ENCODE data around the gene UHMK1.

Gene UHMK1

DNA sequence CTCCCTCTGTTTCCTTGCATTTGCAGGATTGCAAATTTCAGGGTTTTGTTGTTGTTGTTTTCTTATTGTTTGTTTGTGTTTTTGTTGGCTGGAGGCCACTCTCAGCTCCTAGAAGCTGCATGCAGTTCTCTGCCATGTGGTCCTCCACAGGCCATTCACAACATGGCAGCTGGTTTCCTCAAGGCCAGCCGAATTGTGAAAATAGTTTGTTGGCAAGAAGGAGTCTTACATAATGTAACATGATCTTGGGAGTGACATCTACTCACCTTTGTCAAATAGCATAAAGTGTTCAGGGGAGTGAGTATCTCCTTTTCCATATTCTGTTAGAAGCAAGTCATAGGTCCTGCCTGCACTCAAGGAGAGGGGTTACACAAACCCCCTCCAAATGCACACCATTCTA is 53.3 kb downstream of the UHMK1 start:
- Histone ChIP-seq H3K4me3 (ENCODE audit: low read depth, low read length) (no peak overlapping the region), H3K27ac (ENCODE audit: low read depth, low read length) (no peak overlapping the region), H2AFZ (ENCODE audit: low read length, unreplicated experiment) (no peak overlapping the region), H3K36me3 (ENCODE audit: insufficient read depth, low read length) (no peaks in the 10 kb centered on the region), H3K79me2 (ENCODE audit: control insufficient read depth, insufficient read depth, low read length, unreplicated experiment) (no peaks in the 10 kb centered on the region), H3K27me3 (ENCODE audit: insufficient read depth, low read length) (no peaks in the 10 kb centered on the region), H3K4me1 (ENCODE audit: control insufficient read depth, insufficient read depth, low read length, unreplicated experiment) (peaks cover 37% of the 10 kb centered on the region)

DNA sequence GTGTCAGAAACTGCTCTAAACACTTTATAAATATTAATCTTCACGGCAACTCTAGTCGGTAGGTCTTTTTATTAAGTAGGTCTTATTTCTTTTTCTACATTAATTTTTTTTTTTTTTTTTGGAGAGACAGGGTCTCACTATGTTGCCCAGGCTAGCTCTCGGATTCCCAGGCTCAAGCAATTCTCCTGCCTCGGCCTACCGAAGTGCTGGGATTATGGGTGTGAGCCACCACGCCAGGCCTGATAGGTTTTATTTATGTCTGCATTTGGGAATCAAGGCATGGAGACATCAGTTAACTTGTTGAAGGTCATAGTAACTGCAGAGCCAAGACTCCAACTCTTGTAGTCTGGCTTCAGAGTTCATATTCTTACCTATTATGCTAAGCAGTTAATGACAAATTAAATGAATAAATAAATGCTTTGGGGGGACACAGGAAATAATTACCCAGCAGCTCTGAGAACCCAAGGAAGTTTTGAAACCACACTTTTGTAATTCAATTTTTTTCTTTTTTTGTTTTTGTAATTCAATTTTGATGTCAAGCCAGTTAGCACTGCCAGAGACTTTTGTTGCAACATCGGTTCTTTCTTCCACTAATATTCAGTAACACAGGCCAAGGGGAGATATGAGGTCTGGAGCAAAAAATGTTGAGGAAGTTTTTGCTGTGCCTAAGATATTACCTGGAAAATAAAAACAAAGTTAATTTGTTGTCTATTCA is 54.5 kb downstream of the UHMK1 start:
- H3K79me2 ChIP-seq (ENCODE audit: control insufficient read depth, insufficient read depth, low read length, unreplicated experiment): no peaks in the 10 kb centered on the region
- H3K4me3 ChIP-seq (ENCODE audit: low read depth, low read length): no peak overlapping the region
- no peak overlapping the region for H2AFZ ChIP-seq (ENCODE audit: low read length, unreplicated experiment)
- H3K27ac ChIP-seq (ENCODE audit: low read depth, low read length): peak overlapping the region; percentile 16
- H3K27me3 ChIP-seq (ENCODE audit: insufficient read depth, low read length): no peaks in the 10 kb centered on the region
- no peaks in the 10 kb centered on the region for H3K36me3 ChIP-seq (ENCODE audit: insufficient read depth, low read length)
- H3K4me1 ChIP-seq (ENCODE audit: control insufficient read depth, insufficient read depth, low read length, unreplicated experiment): peaks cover 37% of the 10 kb centered on the region

DNA sequence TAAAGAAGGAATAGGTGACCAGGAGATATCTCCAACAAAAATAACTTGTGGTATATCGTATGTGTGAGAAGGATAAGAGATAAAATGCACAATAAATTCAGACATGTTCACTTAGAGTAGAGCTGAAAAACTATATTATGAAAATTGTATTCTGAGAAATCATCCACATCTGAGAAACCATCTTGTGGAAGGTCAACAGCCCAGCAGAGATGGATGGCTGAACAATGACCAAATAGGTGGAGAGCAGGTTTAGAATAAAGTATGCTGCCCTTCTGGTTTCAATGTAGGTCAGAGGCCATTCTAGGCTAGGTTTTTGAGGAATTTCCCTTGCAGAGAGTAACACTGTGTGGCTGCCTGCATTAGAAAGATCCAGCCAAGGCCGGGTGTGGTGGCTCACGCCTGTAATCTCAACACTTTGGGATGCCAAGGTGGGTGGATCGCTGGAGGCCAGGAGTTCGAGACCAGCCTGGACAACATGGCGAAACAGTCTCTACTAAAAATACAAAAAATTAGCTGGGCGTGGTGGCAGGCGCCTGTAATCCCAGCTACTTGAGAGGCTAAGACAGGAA is 55.1 kb downstream of the UHMK1 start:
- H2AFZ ChIP-seq (ENCODE audit: low read length, unreplicated experiment): no peak overlapping the region
- peaks cover 36% of the 10 kb centered on the region for H3K4me1 ChIP-seq (ENCODE audit: control insufficient read depth, insufficient read depth, low read length, unreplicated experiment)
- H3K36me3 ChIP-seq (ENCODE audit: insufficient read depth, low read length): no peaks in the 10 kb centered on the region
- no peak overlapping the region for H3K4me3 ChIP-seq (ENCODE audit: low read depth, low read length)
- no peaks in the 10 kb centered on the region for H3K79me2 ChIP-seq (ENCODE audit: control insufficient read depth, insufficient read depth, low read length, unreplicated experiment)
- H3K27me3 ChIP-seq (ENCODE audit: insufficient read depth, low read length): no peaks in the 10 kb centered on the region
- peak overlapping the region; percentile 16 for H3K27ac ChIP-seq (ENCODE audit: low read depth, low read length)

DNA sequence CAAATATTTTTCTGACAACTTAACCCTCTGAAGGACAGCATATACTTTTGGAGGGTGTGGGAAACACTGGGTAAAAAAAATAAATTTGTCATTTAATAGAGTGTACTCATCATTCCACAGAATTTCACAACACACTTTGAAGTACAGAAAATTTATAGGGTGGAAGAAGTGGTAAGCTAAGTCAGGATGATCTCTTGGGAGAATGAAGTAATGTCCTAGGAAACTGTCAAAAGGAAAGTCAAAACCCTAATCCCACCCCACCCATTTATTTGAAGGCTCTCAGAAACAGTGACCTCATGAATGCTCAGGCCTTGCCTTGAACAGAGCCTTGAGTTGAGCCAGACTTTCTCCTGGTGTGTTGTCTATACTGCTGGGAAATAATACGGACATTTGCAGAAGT is 56.6 kb downstream of the UHMK1 start:
- peak overlapping the region; percentile 75 for H3K27ac ChIP-seq (ENCODE audit: low read depth, low read length)

DNA sequence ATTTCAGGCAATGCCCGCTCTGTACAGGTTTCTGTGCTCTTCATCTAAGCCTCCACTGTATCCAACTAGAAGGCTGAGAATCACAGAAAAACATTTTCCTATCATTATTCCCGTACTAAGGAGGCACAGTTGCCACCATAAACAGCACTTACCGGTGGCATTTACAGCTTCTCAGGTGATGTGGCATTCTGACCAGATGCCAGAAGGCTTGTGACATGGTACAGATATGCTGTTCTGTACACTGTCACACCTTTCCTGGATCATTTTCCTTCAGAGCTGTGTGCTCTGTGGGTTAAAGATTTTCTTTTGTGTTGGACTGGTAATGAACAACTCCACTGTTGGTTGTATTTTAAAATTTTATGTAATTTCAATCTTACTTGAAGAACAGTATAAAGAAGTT is 59.9 kb downstream of the UHMK1 start:
- Histone ChIP-seq H3K79me2 (ENCODE audit: control insufficient read depth, insufficient read depth, low read length, unreplicated experiment) (peaks cover 10% of the 10 kb centered on the region), H3K27ac (ENCODE audit: low read depth, low read length) (no peak overlapping the region), H3K4me3 (ENCODE audit: low read depth, low read length) (no peak overlapping the region), H2AFZ (ENCODE audit: low read length, unreplicated experiment) (no peak overlapping the region), H3K27me3 (ENCODE audit: insufficient read depth, low read length) (no peaks in the 10 kb centered on the region), H3K36me3 (ENCODE audit: insufficient read depth, low read length) (no peaks in the 10 kb centered on the region), H3K4me1 (ENCODE audit: control insufficient read depth, insufficient read depth, low read length, unreplicated experiment) (peaks cover 26% of the 10 kb centered on the region)

More for the DNA sequence above, 56.6 kb downstream of the UHMK1 start:
- H2AFZ ChIP-seq (ENCODE audit: low read length, unreplicated experiment): peak overlapping the region; percentile 32
- peaks cover 24% of the 10 kb centered on the region for H3K4me1 ChIP-seq (ENCODE audit: control insufficient read depth, insufficient read depth, low read length, unreplicated experiment)
- no peak overlapping the region for H3K4me3 ChIP-seq (ENCODE audit: low read depth, low read length)
- no peaks in the 10 kb centered on the region for H3K27me3 ChIP-seq (ENCODE audit: insufficient read depth, low read length)
- no peaks in the 10 kb centered on the region for H3K79me2 ChIP-seq (ENCODE audit: control insufficient read depth, insufficient read depth, low read length, unreplicated experiment)
- H3K36me3 ChIP-seq (ENCODE audit: insufficient read depth, low read length): no peaks in the 10 kb centered on the region

DNA sequence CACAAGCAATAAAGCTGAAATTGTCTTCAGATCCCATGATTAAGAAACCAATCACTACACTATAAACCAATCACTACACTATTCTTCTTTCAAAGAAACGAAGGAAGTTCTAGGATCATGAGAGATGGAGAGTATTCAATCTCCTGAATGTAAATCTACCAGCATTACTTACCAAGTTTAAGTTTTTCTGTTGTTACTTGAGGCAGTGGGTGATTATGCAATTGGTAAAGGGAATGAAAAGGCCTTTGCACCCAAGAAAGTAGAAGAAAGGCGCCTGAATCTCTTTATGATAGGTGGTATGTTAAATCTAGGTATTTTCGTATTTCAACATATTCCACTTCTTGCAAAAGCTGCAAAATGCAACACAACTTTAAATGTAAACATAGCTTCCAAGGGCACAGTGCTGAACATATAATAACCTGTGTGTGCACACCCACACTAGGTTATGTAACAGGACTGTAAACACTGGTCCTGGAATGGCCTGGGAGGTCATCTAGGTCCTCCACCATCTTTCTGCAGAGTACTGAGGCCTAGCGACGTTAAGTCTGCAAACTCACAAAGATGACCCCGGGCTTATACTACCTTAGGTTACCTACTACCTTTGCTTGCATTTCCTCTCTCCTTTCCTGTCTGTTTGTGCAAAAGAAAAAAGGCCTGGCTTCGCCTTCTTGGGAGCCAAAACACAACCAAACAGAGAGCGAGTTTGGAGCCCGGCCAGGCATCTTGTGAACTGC is 62.9 kb downstream of the UHMK1 start:
- Histone ChIP-seq H3K36me3 (ENCODE audit: insufficient read depth, low read length) (no peaks in the 10 kb centered on the region), H3K27me3 (ENCODE audit: insufficient read depth, low read length) (no peaks in the 10 kb centered on the region), H2AFZ (ENCODE audit: low read length, unreplicated experiment) (peak overlapping the region; percentile 98), H3K27ac (ENCODE audit: low read depth, low read length) (peak overlapping the region; percentile 91), H3K4me1 (ENCODE audit: control insufficient read depth, insufficient read depth, low read length, unreplicated experiment) (peaks cover 30% of the 10 kb centered on the region), H3K4me3 (ENCODE audit: low read depth, low read length) (peak overlapping the region; percentile 87), H3K79me2 (ENCODE audit: control insufficient read depth, insufficient read depth, low read length, unreplicated experiment) (peaks cover 40% of the 10 kb centered on the region)

DNA sequence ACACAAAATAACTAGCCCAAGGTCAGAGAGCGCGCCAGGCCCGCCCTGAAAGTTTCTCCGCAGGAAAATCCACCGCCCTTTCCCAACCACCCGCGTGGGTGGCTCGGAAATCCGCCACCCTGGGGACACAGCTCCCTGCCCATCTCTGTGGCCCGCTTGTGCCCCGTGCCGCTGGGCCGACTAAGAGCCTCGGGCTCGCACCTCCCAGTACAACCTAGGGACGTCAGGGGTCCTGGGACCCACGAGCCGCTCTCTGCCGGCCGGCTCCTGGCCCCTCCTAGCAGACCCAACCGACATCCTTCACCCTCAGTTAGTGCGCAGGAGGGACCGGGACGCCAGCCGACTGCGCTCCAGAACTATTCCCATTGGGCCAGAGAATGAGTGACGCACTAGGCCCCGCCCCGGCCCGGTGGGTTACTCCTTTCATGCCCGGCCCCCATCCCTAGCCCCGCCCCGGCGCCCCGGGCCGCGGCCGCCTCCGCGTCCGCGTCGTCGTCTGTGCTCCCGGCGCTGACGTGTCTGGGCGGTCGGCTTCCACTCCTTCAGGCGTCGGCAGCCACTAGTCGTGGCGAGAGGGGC is 63.5 kb downstream of the UHMK1 start:
- peaks cover 46% of the 10 kb centered on the region for H3K79me2 ChIP-seq (ENCODE audit: control insufficient read depth, insufficient read depth, low read length, unreplicated experiment)

DNA sequence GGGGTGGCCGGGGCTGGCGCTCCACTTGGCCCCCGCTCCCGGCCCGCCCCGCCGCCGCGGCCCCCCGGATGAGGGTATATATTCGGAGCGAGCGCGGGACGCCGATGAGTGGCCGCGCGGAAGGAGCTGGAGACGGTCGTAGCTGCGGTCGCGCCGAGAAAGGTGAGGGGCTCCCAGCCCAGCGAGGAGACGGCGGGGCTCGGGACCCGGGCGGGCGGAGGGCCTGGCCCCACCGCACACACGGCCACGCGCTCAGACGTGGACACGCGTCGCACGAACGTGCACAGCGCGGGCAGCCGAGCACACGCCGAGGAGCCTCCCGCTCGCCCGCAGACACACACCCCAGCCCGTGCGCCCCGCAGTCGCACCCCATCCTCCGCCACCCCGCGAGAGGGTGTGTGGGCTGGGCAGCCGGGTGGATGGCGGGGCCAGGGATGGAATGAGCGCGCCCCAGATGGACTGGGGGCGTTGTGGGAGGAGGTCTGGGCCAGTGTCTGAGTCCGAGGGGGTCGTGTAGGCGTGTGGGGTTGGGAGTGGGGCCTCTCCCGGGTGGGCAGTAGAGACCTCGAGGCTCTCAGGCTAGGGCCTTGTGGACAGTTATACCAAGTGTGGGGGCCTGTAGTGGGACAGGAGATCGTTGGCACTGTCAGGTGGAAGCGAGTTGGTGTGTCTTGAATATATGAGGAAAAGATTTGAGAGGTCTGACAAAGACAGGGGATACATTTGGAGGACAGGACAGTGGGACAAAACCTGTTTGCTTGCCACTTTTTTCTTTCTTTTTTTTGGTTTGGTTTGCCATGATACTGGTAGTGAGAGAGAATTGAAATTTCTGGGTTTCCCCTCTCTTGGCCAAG is 64.2 kb downstream of the UHMK1 start, which contains the start of gene UAP1:
TSS of gene UAP1 (plus strand) at position 107 of the 854 bp plus-strand sequence. CDS start 4,347 bp downstream, outside the sequence.
- peaks cover 53% of the 10 kb centered on the region for H3K79me2 ChIP-seq (ENCODE audit: control insufficient read depth, insufficient read depth, low read length, unreplicated experiment)
- H3K4me1 ChIP-seq (ENCODE audit: control insufficient read depth, insufficient read depth, low read length, unreplicated experiment): peaks cover 41% of the 10 kb centered on the region
- H3K27me3 ChIP-seq (ENCODE audit: insufficient read depth, low read length): no peaks in the 10 kb centered on the region
- peak within 1 kb of the TSS; percentile 98 for H2AFZ ChIP-seq (ENCODE audit: low read length, unreplicated experiment)
- H3K36me3 ChIP-seq (ENCODE audit: insufficient read depth, low read length): peaks cover 11% of the 10 kb centered on the region
- H3K4me3 ChIP-seq (ENCODE audit: low read depth, low read length): peak within 1 kb of the TSS; percentile 88
- peak within 1 kb of the TSS; percentile 91 for H3K27ac ChIP-seq (ENCODE audit: low read depth, low read length)

More for the DNA sequence above, 63.5 kb downstream of the UHMK1 start:
- Histone ChIP-seq H3K4me3 (ENCODE audit: low read depth, low read length) (peak overlapping the region; percentile 88), H3K27me3 (ENCODE audit: insufficient read depth, low read length) (no peaks in the 10 kb centered on the region), H3K4me1 (ENCODE audit: control insufficient read depth, insufficient read depth, low read length, unreplicated experiment) (peaks cover 37% of the 10 kb centered on the region), H3K36me3 (ENCODE audit: insufficient read depth, low read length) (peaks cover 5% of the 10 kb centered on the region), H2AFZ (ENCODE audit: low read length, unreplicated experiment) (peak overlapping the region; percentile 98), H3K27ac (ENCODE audit: low read depth, low read length) (peak overlapping the region; percentile 91)

DNA sequence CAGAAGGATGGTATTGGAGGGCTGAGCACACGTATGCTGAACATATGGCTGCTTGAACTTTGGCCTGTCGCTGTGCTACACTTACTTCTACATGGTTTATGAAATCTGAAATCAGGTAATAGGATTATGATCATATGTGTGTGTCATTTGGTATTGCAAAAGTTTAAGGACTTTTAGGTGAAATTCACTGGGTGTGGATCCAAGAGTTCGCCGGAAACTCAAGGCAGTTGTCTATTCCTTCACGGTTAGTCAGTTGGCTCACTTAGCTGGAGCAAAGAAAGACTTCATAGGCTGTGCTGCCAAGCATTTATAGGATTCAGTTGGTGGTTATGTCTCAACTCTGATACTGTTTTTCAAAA is 64.8 kb downstream of the UHMK1 start:
- Histone ChIP-seq H2AFZ (ENCODE audit: low read length, unreplicated experiment) (no peak overlapping the region), H3K4me3 (ENCODE audit: low read depth, low read length) (peak overlapping the region; percentile 88), H3K36me3 (ENCODE audit: insufficient read depth, low read length) (peaks cover 17% of the 10 kb centered on the region), H3K27ac (ENCODE audit: low read depth, low read length) (peak overlapping the region; percentile 69), H3K27me3 (ENCODE audit: insufficient read depth, low read length) (no peaks in the 10 kb centered on the region), H3K79me2 (ENCODE audit: control insufficient read depth, insufficient read depth, low read length, unreplicated experiment) (peaks cover 59% of the 10 kb centered on the region), H3K4me1 (ENCODE audit: control insufficient read depth, insufficient read depth, low read length, unreplicated experiment) (peaks cover 44% of the 10 kb centered on the region)

DNA sequence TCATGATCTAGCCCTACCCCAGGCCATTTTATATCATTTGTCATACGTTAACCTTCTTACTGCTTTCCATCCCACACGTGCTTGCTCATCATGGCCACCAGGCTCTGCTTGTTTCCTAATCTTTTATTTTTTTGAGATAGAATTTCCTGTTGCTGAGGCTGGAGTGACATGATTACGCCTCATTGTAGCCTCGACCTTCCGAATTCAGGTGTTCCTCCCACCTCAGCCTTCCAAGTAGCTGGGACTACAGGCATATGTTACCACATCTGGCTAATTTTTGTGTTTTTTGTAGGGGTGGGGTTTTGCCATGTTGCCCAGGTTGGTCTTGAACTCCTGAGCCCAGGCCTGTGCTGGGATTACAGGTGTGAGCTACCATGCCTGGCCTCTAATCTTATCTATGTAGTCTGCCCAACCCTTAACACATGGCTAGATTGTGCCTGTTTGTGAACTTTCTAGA is 67.2 kb downstream of the UHMK1 start:
- H2AFZ ChIP-seq (ENCODE audit: low read length, unreplicated experiment): no peak overlapping the region
- H3K27me3 ChIP-seq (ENCODE audit: insufficient read depth, low read length): no peaks in the 10 kb centered on the region
- H3K4me1 ChIP-seq (ENCODE audit: control insufficient read depth, insufficient read depth, low read length, unreplicated experiment): peaks cover 56% of the 10 kb centered on the region
- H3K36me3 ChIP-seq (ENCODE audit: insufficient read depth, low read length): peaks cover 37% of the 10 kb centered on the region
- peak overlapping the region; percentile 88 for H3K4me3 ChIP-seq (ENCODE audit: low read depth, low read length)
- no peak overlapping the region for H3K27ac ChIP-seq (ENCODE audit: low read depth, low read length)
- peaks cover 83% of the 10 kb centered on the region for H3K79me2 ChIP-seq (ENCODE audit: control insufficient read depth, insufficient read depth, low read length, unreplicated experiment)
